ENCODE measurements around the gene NOD2. TPM values are rescaled to one million over a fixed set of nuclear protein-coding genes. Genes with fewer than 3 reads are reported as not detected.

The NOD2 gene
- total RNA-seq, 1 experiment from 2014 or later: not detected

DNA sequence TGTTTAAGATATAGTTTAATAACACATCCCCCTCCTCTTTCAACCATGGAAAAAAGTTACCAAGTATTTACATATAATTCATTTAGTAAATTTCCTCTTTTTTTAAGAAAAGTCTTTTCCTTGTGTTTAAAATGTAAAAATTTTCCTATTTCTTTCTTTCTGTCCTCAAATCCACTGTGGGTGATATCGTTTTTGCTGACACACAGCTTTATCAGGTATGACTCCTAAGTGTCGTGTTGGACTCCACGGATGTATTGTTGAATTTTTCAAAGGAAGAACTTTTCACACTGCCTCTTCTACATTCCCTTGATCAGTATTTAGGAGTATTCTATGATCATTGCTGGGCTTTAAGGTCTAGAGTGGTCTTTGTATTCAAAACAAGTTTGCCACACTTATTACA is 81.6 kb downstream of the NOD2 start:
- DNase-seq: no peak
- no peaks in the 10 kb centered on the region; the same call in 1 of the 2 replicates for H3K36me3 ChIP-seq

DNA sequence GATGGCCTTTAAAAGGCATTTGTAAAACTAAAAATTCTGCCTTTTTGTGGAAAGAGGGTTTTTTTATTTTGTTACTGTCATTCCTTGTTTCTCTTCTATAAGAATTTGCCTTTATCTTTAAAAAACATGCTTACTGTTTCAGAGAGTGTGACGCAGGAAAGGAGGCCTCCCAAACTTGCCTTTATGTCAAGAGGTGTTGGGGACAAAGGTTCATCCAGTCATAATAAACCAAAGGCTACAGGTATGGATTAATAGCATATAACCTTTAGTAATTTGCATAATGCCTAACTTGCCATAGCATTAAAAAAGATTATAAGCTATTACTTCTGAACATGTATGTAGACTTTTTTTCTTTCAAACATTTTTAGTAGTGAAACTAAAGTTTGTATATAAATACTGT is 82.6 kb downstream of the NOD2 start:
- Histone ChIP-seq H3K4me3 (no peak overlapping the region), H3K36me3 (no peaks in the 10 kb centered on the region; the same call in 1 of the 2 replicates), H3K9me3 (no peaks in the 10 kb centered on the region; the same call in 1 of the 2 replicates), H3K27me3 (no peaks in the 10 kb centered on the region)
- DNase-seq: no peak

More for the DNA sequence above, 81.6 kb downstream of the NOD2 start:
- Histone ChIP-seq H3K27me3 (no peaks in the 10 kb centered on the region), H3K4me3 (no peak overlapping the region), H3K9me3 (no peaks in the 10 kb centered on the region; the same call in 1 of the 2 replicates)

DNA sequence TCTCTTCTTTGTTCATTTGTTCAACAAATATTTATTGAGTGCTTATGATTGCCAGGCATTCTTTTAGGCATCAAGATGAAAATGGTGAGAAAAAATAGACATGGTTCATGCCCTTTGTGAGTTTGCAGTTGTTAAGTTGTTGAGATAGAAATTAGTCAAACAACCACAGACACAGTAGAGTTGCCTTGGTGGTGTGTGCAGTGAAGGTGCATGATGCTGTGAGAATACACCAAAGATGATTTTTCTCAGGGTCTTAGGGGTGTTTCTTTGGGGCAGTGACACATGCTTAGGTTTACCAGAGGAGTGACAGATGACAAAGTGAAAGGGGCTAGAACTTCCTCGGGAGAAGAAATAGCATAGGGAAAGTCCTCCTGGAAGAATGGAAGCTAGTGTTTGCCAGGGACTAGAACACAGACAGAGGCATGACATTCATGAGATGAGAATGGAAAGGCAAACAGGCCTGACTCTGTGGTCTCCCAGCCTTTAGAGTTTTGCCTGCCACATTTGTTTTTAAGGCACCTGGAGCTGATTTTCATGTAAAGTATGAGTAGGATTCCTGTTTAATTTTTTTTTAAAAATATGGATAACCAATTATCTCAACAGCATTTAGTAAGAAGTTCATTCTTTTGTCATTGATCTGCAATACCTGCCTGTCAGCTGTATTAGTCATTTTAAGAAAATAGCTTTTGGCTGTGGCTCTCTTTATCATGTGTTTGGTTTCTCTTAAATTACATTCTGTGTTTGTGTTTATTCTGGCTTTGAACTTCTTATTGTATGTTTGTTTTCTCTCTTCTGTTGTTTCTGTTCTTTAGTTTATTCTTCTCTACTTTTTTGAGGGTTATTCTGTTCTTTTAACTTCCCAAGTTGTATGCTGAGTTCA is 85.1 kb downstream of the NOD2 start:
- Histone ChIP-seq H3K4me3 (no peak overlapping the region), H3K9me3 (no peaks in the 10 kb centered on the region), H3K36me3 (no peaks in the 10 kb centered on the region), H3K27me3 (no peaks in the 10 kb centered on the region)
- no peak for DNase-seq

DNA sequence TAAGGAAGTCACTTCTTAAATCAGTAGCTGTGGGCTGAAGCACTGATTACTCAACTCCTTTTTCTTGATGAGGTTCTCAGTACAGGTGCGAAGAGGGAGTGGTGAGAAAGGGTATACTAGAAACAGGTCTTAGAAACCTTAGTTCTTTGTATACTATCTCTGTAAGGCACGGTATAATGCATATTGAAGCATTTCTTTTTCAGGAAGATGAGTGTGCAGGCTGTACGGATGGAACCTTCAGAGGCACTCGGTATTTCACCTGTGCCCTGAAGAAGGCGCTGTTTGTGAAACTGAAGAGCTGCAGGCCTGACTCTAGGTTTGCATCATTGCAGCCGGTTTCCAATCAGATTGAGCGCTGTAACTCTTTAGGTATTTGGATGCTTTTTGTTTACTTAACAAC is 87.6 kb downstream of the NOD2 start:
- Histone ChIP-seq H3K4me3 (no peak overlapping the region), H3K27me3 (no peaks in the 10 kb centered on the region), H3K36me3 (no peaks in the 10 kb centered on the region), H3K9me3 (no peaks in the 10 kb centered on the region)
- DNase-seq: no peak

DNA sequence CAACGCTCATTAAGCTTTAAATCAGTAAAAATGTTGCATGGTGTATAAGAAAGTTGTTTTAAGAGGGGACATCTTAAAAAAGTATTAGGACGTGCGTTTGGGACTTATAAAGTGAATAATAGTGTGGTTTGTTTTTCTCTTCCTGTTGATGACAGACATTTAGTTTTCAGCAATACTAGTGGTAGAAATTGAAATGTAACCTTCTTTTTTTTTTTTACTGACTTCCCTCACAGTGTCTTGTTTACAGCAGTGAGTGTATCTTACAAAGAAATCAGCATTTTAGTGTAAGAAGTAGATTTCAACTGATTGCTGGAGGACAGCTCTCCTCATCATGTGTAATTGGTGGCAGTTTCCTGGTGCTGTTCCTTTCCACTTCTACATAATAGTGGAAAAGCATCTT is 88.1 kb downstream of the NOD2 start:
- Histone ChIP-seq H3K27me3 (no peaks in the 10 kb centered on the region), H3K9me3 (no peaks in the 10 kb centered on the region), H3K36me3 (no peaks in the 10 kb centered on the region), H3K4me3 (no peak overlapping the region)
- DNase-seq: no peak

Other genes starting within 250 kb of the NOD2 start
- gene NKD1, start 145.2 kb upstream of the NOD2 start, total RNA-seq (2014; rRNA removed; shearing (Covaris generic); ENCODE audit: low replicate concordance): 0.07 and 0.12 TPM in 2 replicates
- not detected in 2 replicates for gene SNX20, start 12.3 kb upstream of the NOD2 start, total RNA-seq (2014; rRNA removed; shearing (Covaris generic); ENCODE audit: low replicate concordance)
- gene CYLD, start 48.5 kb downstream of the NOD2 start, total RNA-seq (2014; rRNA removed; shearing (Covaris generic); ENCODE audit: low replicate concordance): 8.3 and 33.8 TPM in 2 replicates

Data from MG63 (cell line).